ENCODE measurements around the gene TBX10.
"Not testable (repeated sequence)": the region's sequence is repeated elsewhere in the genome, so short reads cannot be mapped to it uniquely, and the experiment has no call there.

TBX10 gene

GRCh38 chr11:67639438-67639859 lies at the start of gene TBX10:
Gene TBX10 (minus strand): TSS chr11:67639763. CDS start chr11:67639472, 291 bp downstream.
- H3K27ac Mint-ChIP-seq = no peak within 1 kb of the TSS

DNA sequence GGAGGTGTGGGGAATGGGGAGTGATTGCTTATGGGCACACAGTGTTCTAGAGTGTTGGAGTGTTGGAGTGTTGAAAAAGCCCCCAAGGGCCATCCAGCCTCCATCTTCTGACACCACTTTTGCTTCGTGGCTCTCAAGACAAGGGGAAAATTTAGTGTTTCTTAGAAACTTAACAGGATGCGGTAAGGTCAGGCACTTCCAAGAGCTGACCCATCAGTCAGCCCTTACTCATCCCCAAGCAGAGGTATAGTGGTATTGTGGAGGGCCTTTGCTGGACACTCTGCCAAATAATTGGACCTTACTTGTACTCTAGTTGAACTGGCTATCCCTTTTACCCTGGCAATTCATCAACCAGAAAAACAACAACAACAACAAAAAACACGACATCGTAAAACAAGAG lies 49.6 kb upstream of the TBX10 start:
- H3K36me3 Mint-ChIP-seq (ENCODE audit: low read depth) = no peaks in the 10 kb centered on the region
- H3K4me1 Mint-ChIP-seq (ENCODE audit: low read depth) = peaks cover 11% of the 10 kb centered on the region
- intact Hi-C loops (cut with micrococcal nuclease) = no loop called here
- H3K27me3 Mint-ChIP-seq = no peaks in the 10 kb centered on the region
- H3K4me3 Mint-ChIP-seq = no peak overlapping the region
- H3K27ac Mint-ChIP-seq = no peak overlapping the region
- no peaks in the 10 kb centered on the region for H3K9me3 Mint-ChIP-seq

More at GRCh38 chr11:67639438-67639859, at the start of gene TBX10:
- peaks cover 7% of the 10 kb centered on the region for H3K9me3 Mint-ChIP-seq
- intact Hi-C loops (cut with micrococcal nuclease) = no loop called here
- H3K36me3 Mint-ChIP-seq (ENCODE audit: low read depth) = no peaks in the 10 kb centered on the region
- H3K4me3 Mint-ChIP-seq = no peak within 1 kb of the TSS
- peaks cover 18% of the 10 kb centered on the region for H3K27me3 Mint-ChIP-seq
- peaks cover 14% of the 10 kb centered on the region for H3K4me1 Mint-ChIP-seq (ENCODE audit: low read depth)

DNA sequence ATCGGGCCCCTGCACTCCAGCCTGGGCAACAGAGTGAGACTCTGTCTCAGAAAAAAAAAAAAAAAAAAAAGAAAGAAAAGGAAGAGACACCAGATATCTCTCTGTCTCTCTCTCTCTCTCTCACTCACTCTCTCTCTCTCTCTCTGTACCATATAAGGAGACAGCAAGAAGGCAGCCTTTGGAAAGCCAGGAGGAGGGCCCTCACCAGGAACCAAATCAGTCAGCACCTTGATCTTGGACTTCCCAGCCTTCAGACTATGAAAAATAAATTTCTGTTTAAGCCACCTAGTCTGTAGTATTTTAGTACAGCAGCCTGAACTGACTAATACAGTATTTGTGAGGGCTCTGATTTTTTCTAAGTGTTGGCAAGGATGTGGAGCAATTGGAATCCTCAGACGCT lies 48.4 kb upstream of the TBX10 start:
- intact Hi-C loops (cut with micrococcal nuclease) = no loop called here
- no peak overlapping the region for H3K27ac Mint-ChIP-seq
- H3K27me3 Mint-ChIP-seq = no peaks in the 10 kb centered on the region
- no peak overlapping the region for H3K4me3 Mint-ChIP-seq
- H3K4me1 Mint-ChIP-seq (ENCODE audit: low read depth) = peaks cover 11% of the 10 kb centered on the region
- H3K36me3 Mint-ChIP-seq (ENCODE audit: low read depth) = no peaks in the 10 kb centered on the region
- H3K9me3 Mint-ChIP-seq = no peaks in the 10 kb centered on the region

- H3K27me3 Mint-ChIP-seq; H3K9me3 Mint-ChIP-seq; H3K36me3 Mint-ChIP-seq (ENCODE audit: low read depth); intact Hi-C loops (cut with micrococcal nuclease); H3K4me3 Mint-ChIP-seq; H3K27ac Mint-ChIP-seq: not testable (repeated sequence)
- H3K4me1 Mint-ChIP-seq (ENCODE audit: low read depth) = peaks cover 11% of the 10 kb centered on the region
Observed at GRCh38 chr11:67685641-67686332, 46.2 kb upstream of the TBX10 start.

- not testable (repeated sequence) for H3K27ac Mint-ChIP-seq
Observed at GRCh38 chr11:67682126-67683034, 42.8 kb upstream of the TBX10 start.

GRCh38 chr11:67680696-67681470 lies 41.3 kb upstream of the TBX10 start:
- H3K4me1 Mint-ChIP-seq (ENCODE audit: low read depth) = peaks cover 9% of the 10 kb centered on the region
- H3K36me3 Mint-ChIP-seq (ENCODE audit: low read depth) = no peaks in the 10 kb centered on the region
- peaks cover 3% of the 10 kb centered on the region for H3K27me3 Mint-ChIP-seq
- peaks cover 16% of the 10 kb centered on the region for H3K9me3 Mint-ChIP-seq
- no peak overlapping the region for H3K27ac Mint-ChIP-seq
- no peak overlapping the region for H3K4me3 Mint-ChIP-seq
- intact Hi-C loops (cut with micrococcal nuclease) = no loop called here

More at GRCh38 chr11:67682126-67683034, 42.8 kb upstream of the TBX10 start:
- H3K27me3 Mint-ChIP-seq; H3K4me3 Mint-ChIP-seq; H3K36me3 Mint-ChIP-seq (ENCODE audit: low read depth); H3K9me3 Mint-ChIP-seq; intact Hi-C loops (cut with micrococcal nuclease): not testable (repeated sequence)
- H3K4me1 Mint-ChIP-seq (ENCODE audit: low read depth) = peaks cover 11% of the 10 kb centered on the region

DNA sequence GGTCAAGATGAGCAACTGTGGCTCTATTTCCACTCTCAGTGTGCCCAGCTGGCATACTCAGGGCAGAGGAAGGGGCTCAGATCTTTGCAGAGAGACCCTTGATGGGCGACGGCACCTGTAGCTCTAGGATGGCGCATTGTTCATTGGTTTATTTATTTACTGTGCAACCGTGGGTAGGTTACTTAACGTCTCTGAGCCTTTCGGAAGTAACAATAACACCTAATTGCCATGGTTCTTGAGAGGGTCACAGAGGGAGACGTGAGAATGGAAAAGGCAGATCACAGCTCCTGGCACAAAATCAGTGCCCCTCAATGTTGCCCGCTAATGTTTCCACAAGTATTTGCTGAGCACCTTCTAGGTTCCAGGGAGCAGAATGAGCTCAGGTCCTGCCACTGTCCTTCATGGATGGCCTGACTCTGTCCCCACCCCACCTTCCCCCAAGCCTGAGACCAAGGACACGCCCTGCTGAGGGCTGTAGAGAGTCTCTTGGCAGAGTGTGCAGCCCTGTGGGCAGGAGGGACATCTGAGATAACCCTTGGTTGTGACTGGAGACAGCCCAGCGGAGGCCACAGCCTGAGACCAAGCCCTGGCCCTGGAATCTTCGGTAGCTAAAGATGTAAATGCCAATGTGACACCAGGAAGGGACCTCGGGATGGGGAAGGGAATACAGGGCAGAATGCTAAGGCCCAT lies 35.6 kb upstream of the TBX10 start:
- intact Hi-C loops (cut with micrococcal nuclease) = no loop called here
- Mint-ChIP-seq H3K27ac (no peak overlapping the region), H3K4me1 (ENCODE audit: low read depth) (no peaks in the 10 kb centered on the region), H3K27me3 (peaks cover 3% of the 10 kb centered on the region), H3K36me3 (ENCODE audit: low read depth) (no peaks in the 10 kb centered on the region), H3K9me3 (peaks cover 9% of the 10 kb centered on the region), H3K4me3 (no peak overlapping the region)

DNA sequence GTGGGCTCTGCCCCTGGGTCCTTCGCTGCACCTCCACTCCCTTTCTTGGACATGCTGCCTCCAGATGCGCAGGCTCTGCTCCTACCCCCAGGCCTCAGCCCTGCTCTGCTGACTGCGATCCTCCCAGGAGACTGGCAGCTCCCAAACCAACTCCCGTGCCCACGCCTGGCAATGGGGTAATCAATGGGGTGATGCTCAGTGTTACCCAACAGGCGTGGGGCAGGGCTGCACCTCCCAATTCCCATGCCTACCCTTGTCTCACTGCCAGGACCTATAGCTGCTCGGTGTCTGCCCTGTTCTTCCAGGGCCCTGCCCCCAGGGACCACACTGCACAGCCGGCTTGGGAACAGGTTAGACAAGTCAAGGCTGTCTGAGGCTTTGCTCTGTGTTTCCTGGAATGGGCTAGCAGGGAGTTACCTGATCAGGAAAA lies 34.9 kb upstream of the TBX10 start, which contains the start of gene ALDH3B2:
ALDH3B2 (minus strand) TSS at position 182 of the 430 bp plus-strand sequence. CDS start 7,688 bp downstream, outside the sequence.
- intact Hi-C loops (cut with micrococcal nuclease) = no loop called here
- Mint-ChIP-seq H3K9me3 (peaks cover 9% of the 10 kb centered on the region), H3K36me3 (ENCODE audit: low read depth) (no peaks in the 10 kb centered on the region), H3K4me3 (no peak within 1 kb of the TSS), H3K27me3 (peaks cover 3% of the 10 kb centered on the region), H3K4me1 (ENCODE audit: low read depth) (no peaks in the 10 kb centered on the region), H3K27ac (no peak within 1 kb of the TSS)

DNA sequence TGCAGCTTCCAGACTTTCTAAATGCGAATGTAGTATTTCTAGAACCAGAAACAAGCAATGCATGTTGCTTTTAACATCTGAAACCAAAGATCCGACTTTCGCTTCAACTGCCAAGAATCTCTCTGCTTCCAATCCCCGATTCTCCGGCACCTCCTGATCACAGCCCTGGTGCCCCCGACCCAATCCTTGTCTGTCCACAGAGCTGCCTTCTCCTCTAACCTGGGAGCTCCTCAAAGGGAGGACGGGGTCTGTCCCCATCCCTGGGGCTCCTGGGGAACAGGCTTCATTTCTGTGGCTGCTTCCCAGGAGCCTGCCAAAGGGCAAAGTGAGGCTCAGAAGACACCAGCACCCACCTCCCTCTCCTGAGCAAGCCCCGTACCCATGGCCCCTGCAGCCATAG lies 34.3 kb upstream of the TBX10 start:
- intact Hi-C loops (cut with micrococcal nuclease) = no loop called here

GRCh38 chr11:67673358-67673757 lies 33.8 kb upstream of the TBX10 start:
- Mint-ChIP-seq H3K4me1 (ENCODE audit: low read depth) (no peaks in the 10 kb centered on the region), H3K36me3 (ENCODE audit: low read depth) (no peaks in the 10 kb centered on the region), H3K4me3 (no peak overlapping the region), H3K27me3 (peaks cover 3% of the 10 kb centered on the region), H3K9me3 (peaks cover 9% of the 10 kb centered on the region), H3K27ac (no peak overlapping the region)
- intact Hi-C loops (cut with micrococcal nuclease) = no loop called here

More for the DNA sequence above, 34.3 kb upstream of the TBX10 start:
- Mint-ChIP-seq H3K4me1 (ENCODE audit: low read depth) (no peaks in the 10 kb centered on the region), H3K36me3 (ENCODE audit: low read depth) (no peaks in the 10 kb centered on the region), H3K4me3 (no peak overlapping the region), H3K27ac (no peak overlapping the region), H3K27me3 (peaks cover 3% of the 10 kb centered on the region), H3K9me3 (peaks cover 9% of the 10 kb centered on the region)

- Mint-ChIP-seq H3K27ac (no peak overlapping the region), H3K4me1 (ENCODE audit: low read depth) (no peaks in the 10 kb centered on the region)
Observed at GRCh38 chr11:67671211-67671520, 31.6 kb upstream of the TBX10 start.

GRCh38 chr11:67670316-67671210 lies 31.0 kb upstream of the TBX10 start:
- no peak overlapping the region for H3K4me3 Mint-ChIP-seq
- no peaks in the 10 kb centered on the region for H3K4me1 Mint-ChIP-seq (ENCODE audit: low read depth)
- no peak overlapping the region for H3K27ac Mint-ChIP-seq
- intact Hi-C loops (cut with micrococcal nuclease) = no loop called here
- no peaks in the 10 kb centered on the region for H3K9me3 Mint-ChIP-seq
- H3K27me3 Mint-ChIP-seq = no peaks in the 10 kb centered on the region
- H3K36me3 Mint-ChIP-seq (ENCODE audit: low read depth) = no peaks in the 10 kb centered on the region

More at GRCh38 chr11:67671211-67671520, 31.6 kb upstream of the TBX10 start:
- Mint-ChIP-seq H3K4me3 (no peak overlapping the region), H3K36me3 (ENCODE audit: low read depth) (no peaks in the 10 kb centered on the region), H3K9me3 (peaks cover 3% of the 10 kb centered on the region), H3K27me3 (no peaks in the 10 kb centered on the region)
- intact Hi-C loops (cut with micrococcal nuclease) = no loop called here

DNA sequence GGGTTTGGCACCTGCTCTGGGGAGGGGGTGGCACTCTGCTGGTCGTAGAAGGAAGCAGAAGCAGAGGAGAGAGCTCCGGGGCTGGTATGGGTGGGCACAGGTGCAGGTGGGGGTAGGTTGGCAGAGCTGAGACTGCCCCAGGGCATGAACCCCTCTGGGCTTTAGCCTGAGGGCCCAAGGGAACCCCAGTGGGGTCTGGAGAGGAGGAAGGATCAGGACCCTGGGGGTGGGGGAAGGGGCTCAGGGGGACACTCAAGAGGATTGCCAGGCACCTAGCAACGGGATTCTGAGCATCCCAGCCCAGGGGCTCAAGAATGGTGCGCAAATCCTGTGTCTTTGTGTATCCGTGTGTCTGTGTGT lies 28.6 kb upstream of the TBX10 start:
- no peak overlapping the region for H3K4me3 Mint-ChIP-seq
- no peaks in the 10 kb centered on the region for H3K9me3 Mint-ChIP-seq
- no peak overlapping the region for H3K27ac Mint-ChIP-seq
- intact Hi-C loops (cut with micrococcal nuclease) = no loop called here
- H3K27me3 Mint-ChIP-seq = no peaks in the 10 kb centered on the region
- H3K4me1 Mint-ChIP-seq (ENCODE audit: low read depth) = no peaks in the 10 kb centered on the region
- H3K36me3 Mint-ChIP-seq (ENCODE audit: low read depth) = no peaks in the 10 kb centered on the region

All from dendritic cell treated with granulocyte-macrophage colony-stimulating factor and Interleukin-4, amounts not matched to agents 40 ng/mL and 50 ng/mL, for 4 days (primary cell).